ENCODE results near the gene CDC42EP4.

GRCh38 chr17:73266796-73267195, 45.0 kb downstream of the CDC42EP4 start:
- TF ChIP-seq CTCF (IDR thresholded peaks at IDR 0.05) = no peak
- TF ChIP-seq POLR2A (IDR thresholded peaks at IDR 0.05) = no peak
- TF ChIP-seq POLR2AphosphoS5 (IDR thresholded peaks at IDR 0.05; ENCODE audit: insufficient read depth in 1 of 2, low read depth in 1 of 2) = no peak

Measured in vagina (tissue), 2 donors.